Endothelial cell (in vitro differentiated cells): ENCODE results near the gene ARHGAP24. TPM values are rescaled to one million over a fixed set of nuclear protein-coding genes. Genes with fewer than 3 reads are reported as not detected.
"Not testable (repeated sequence)": the region's sequence is repeated elsewhere in the genome, so short reads cannot be mapped to it uniquely, and the experiment has no call there.

Experiments
- DNase-seq: peaks from one replicate; pipeline ENCODE4 v3.0.0; 2021; ENCODE audit warnings: low spot score
- H3K27ac Mint-ChIP-seq: one replicate; pipeline ENCODE4 v1.8.0; 2021; ENCODE audit warnings: mixed read lengths, inconsistent platforms; ENCODE audit not compliant: unreplicated experiment
- H3K27me3 Mint-ChIP-seq: one replicate; pipeline ENCODE4 v1.8.0; 2021; ENCODE audit warnings: mild to moderate bottlenecking, moderate library complexity, mixed read lengths, inconsistent platforms; ENCODE audit not compliant: unreplicated experiment
- H3K36me3 Mint-ChIP-seq: one replicate; pipeline ENCODE4 v1.8.0; 2021; ENCODE audit warnings: mild to moderate bottlenecking, low read depth, mixed read lengths, inconsistent platforms; ENCODE audit not compliant: unreplicated experiment
- H3K4me1 Mint-ChIP-seq: one replicate; pipeline ENCODE4 v1.8.0; 2021; ENCODE audit warnings: mild to moderate bottlenecking, mixed read lengths, inconsistent platforms; ENCODE audit not compliant: unreplicated experiment
- H3K4me3 Mint-ChIP-seq: one replicate; pipeline ENCODE4 v1.8.0; 2021; ENCODE audit warnings: mild to moderate bottlenecking, mixed read lengths, inconsistent platforms; ENCODE audit not compliant: unreplicated experiment
- H3K9me3 Mint-ChIP-seq: one replicate; pipeline ENCODE4 v1.8.0; 2021; ENCODE audit warnings: mixed read lengths, inconsistent platforms; ENCODE audit not compliant: unreplicated experiment
- CTCF ChIP-seq: fragments of 200-600 bp; sonication (generic); IDR thresholded peaks from one replicate; pipeline ENCODE4 v1.5.0; 2021; ENCODE audit warnings: antibody characterized with exemption; ENCODE audit not compliant: unreplicated experiment
- total RNA-seq: library from RNA; stranded (reverse); fragmentation: NEBNext Ultra II Directional; extraction: Animal tissue kit (Norgen Biotek cat#: 25700); gene quantifications from one replicate; pipeline ENCODE4 v1.2.1, GENCODE V29; 2021; ENCODE audit not compliant: unreplicated experiment

Gene ARHGAP24
- total RNA-seq, 1 donor from 2014 or later, result 5.0 TPM

- no peaks in the 10 kb centered on the region for H3K27me3 Mint-ChIP-seq
- H3K36me3 Mint-ChIP-seq, result no peaks in the 10 kb centered on the region
- TF ChIP-seq CTCF, result no peak
- no peak overlapping the region for H3K27ac Mint-ChIP-seq
- no peaks in the 10 kb centered on the region for H3K4me1 Mint-ChIP-seq
- H3K4me3 Mint-ChIP-seq, result no peak overlapping the region
- DNase-seq, result no peak
- no peaks in the 10 kb centered on the region for H3K9me3 Mint-ChIP-seq
Observed at GRCh38 chr4:85901500-85901899, 426.6 kb downstream of the ARHGAP24 start.

- not testable (repeated sequence) for H3K4me3 Mint-ChIP-seq, DNase-seq, H3K4me1 Mint-ChIP-seq, H3K36me3 Mint-ChIP-seq, H3K9me3 Mint-ChIP-seq, H3K27me3 Mint-ChIP-seq, H3K27ac Mint-ChIP-seq
Observed at GRCh38 chr4:85902647-85903046, 427.7 kb downstream of the ARHGAP24 start.

GRCh38 chr4:85905761-85906160 is 430.8 kb downstream of the ARHGAP24 start:
- DNase-seq, result no peak
- no peak for TF ChIP-seq CTCF
- H3K27ac Mint-ChIP-seq, result no peak overlapping the region
- no peaks in the 10 kb centered on the region for H3K9me3 Mint-ChIP-seq
- H3K4me3 Mint-ChIP-seq, result no peak overlapping the region
- no peaks in the 10 kb centered on the region for H3K36me3 Mint-ChIP-seq
- no peaks in the 10 kb centered on the region for H3K4me1 Mint-ChIP-seq
- H3K27me3 Mint-ChIP-seq, result no peaks in the 10 kb centered on the region

- no peak for TF ChIP-seq CTCF
- no peaks in the 10 kb centered on the region for H3K9me3 Mint-ChIP-seq
- no peaks in the 10 kb centered on the region for H3K27me3 Mint-ChIP-seq
- H3K27ac Mint-ChIP-seq, result no peak overlapping the region
- H3K36me3 Mint-ChIP-seq, result no peaks in the 10 kb centered on the region
- H3K4me1 Mint-ChIP-seq, result no peaks in the 10 kb centered on the region
- DNase-seq, result no peak
- H3K4me3 Mint-ChIP-seq, result no peak overlapping the region
Observed at GRCh38 chr4:85907001-85907400, 432.1 kb downstream of the ARHGAP24 start.

GRCh38 chr4:85909851-85910250 is 434.9 kb downstream of the ARHGAP24 start:
- Mint-ChIP-seq H3K4me3 (no peak overlapping the region), H3K27me3 (no peaks in the 10 kb centered on the region), H3K4me1 (no peaks in the 10 kb centered on the region), H3K36me3 (no peaks in the 10 kb centered on the region), H3K27ac (no peak overlapping the region), H3K9me3 (no peaks in the 10 kb centered on the region)
- no peak for TF ChIP-seq CTCF
- DNase-seq, result no peak

- Mint-ChIP-seq H3K4me3 (no peak overlapping the region), H3K27ac (no peak overlapping the region), H3K27me3 (no peaks in the 10 kb centered on the region), H3K9me3 (no peaks in the 10 kb centered on the region), H3K4me1 (no peaks in the 10 kb centered on the region), H3K36me3 (no peaks in the 10 kb centered on the region)
- no peak for TF ChIP-seq CTCF
- no peak for DNase-seq
Observed at GRCh38 chr4:85910985-85911384, 436.0 kb downstream of the ARHGAP24 start.
